Calu3 (cell line): ENCODE measurements around the gene PNMA6E. TPM values are rescaled to one million over a fixed set of nuclear protein-coding genes. Genes with fewer than 3 reads are reported as not detected.

Experiments
- BruUV-seq: library from RNA; stranded (reverse); fragments of 400-500 nt; replicated peaks from 2 replicates; lab custom pipeline; 2021; lab: Mats Ljungman, UMichigan
- CTCF ChIA-PET: fragments of 300-600 bp; sonication (Branson Sonifier 250); formaldehyde crosslinking; loops from one replicate; lab custom pipeline; 2022; ENCODE audit warnings: antibody characterized with exemption; lab: Charles Lee
- DNase-seq: peaks from one replicate; pipeline ENCODE4 v3.0.0; 2022
- H3K27ac Mint-ChIP-seq: one replicate; pipeline ENCODE4 v1.8.0; 2022; ENCODE audit warnings: mixed read lengths; ENCODE audit not compliant: unreplicated experiment
- H3K27me3 Mint-ChIP-seq: one replicate; pipeline ENCODE4 v1.8.0; 2022; ENCODE audit warnings: mixed read lengths; ENCODE audit not compliant: unreplicated experiment
- H3K36me3 Mint-ChIP-seq: one replicate; pipeline ENCODE4 v1.8.0; 2022; ENCODE audit warnings: mild to moderate bottlenecking, moderate library complexity, mixed read lengths; ENCODE audit not compliant: insufficient read depth, unreplicated experiment
- H3K4me1 Mint-ChIP-seq: one replicate; pipeline ENCODE4 v1.8.0; 2022; ENCODE audit warnings: mild to moderate bottlenecking, low read depth, mixed read lengths; ENCODE audit not compliant: unreplicated experiment
- H3K4me3 Mint-ChIP-seq: one replicate; pipeline ENCODE4 v1.8.0; 2022; ENCODE audit warnings: mild to moderate bottlenecking, low read depth, moderate library complexity, mixed read lengths; ENCODE audit not compliant: unreplicated experiment
- H3K9me3 Mint-ChIP-seq: one replicate; pipeline ENCODE4 v1.8.0; 2022; ENCODE audit warnings: low read depth, mixed read lengths; ENCODE audit not compliant: unreplicated experiment
- intact Hi-C: fragments of 100-400 bp; cut with micrococcal nuclease; formaldehyde crosslinking; loops from one replicate; pipeline ENCODE4 v1.10.0; 2022; ENCODE audit not compliant: unreplicated experiment
- total RNA-seq: library from RNA; stranded (reverse); gene quantifications from 2 replicates; pipeline ENCODE4 v1.2.3, GENCODE V29; 2022
- TF ChIP-seq, protein P1 (sequence below): fragments of 200-600 bp; IDR thresholded peaks from one replicate; pipeline ENCODE4 v1.8.0; 2022; ENCODE audit warnings: antibody characterized with exemption; ENCODE audit not compliant: unreplicated experiment

Gene PNMA6E
- total RNA-seq, 1 experiment from 2014 or later: not detected

DNA sequence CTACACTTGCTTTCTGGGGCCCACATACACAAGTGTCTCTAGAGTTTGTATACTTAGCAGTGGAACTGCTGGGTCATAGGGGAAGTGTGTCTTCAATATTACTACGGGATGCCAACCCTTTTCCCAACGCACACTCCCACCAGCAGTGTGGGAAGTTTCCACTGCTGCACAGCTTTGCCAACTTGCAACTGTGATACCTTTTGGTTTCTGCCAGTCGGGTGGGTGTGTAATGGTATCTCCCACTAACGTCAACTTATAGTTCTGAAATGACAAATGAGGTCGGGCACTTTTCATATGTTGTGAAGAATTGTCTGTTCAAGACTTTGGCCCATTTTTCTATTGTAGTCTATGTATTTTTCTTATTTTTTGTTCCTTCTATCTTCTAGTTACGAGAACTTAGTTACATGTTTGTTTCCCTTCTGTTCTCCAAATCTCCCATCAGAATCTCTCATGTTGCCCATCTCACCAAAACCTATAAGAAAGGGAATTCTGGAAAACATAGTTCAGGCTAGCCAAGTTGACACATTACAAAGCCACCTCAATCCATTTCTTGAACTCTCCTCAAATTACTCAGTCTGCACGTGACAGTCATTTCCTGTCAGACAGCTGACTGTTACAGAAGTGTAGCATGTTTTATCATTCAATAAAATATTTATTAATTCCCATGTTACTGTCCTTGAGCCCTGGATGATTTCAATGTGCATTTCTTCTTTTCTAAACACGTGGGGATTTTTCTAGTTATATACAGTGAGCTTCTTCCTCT is 30.7 kb downstream of the PNMA6E start:
- Mint-ChIP-seq H3K4me3 (no peak overlapping the region), H3K36me3 (no peaks in the 10 kb centered on the region), H3K27me3 (peaks cover 85% of the 10 kb centered on the region), H3K9me3 (no peaks in the 10 kb centered on the region), H3K27ac (no peak overlapping the region), H3K4me1 (no peaks in the 10 kb centered on the region)
- no TSS peak for BruUV-seq
- no peak for DNase-seq
- CTCF ChIA-PET: no interaction called here
- intact Hi-C loops: no loop called here
- TF ChIP-seq, protein P1, sequence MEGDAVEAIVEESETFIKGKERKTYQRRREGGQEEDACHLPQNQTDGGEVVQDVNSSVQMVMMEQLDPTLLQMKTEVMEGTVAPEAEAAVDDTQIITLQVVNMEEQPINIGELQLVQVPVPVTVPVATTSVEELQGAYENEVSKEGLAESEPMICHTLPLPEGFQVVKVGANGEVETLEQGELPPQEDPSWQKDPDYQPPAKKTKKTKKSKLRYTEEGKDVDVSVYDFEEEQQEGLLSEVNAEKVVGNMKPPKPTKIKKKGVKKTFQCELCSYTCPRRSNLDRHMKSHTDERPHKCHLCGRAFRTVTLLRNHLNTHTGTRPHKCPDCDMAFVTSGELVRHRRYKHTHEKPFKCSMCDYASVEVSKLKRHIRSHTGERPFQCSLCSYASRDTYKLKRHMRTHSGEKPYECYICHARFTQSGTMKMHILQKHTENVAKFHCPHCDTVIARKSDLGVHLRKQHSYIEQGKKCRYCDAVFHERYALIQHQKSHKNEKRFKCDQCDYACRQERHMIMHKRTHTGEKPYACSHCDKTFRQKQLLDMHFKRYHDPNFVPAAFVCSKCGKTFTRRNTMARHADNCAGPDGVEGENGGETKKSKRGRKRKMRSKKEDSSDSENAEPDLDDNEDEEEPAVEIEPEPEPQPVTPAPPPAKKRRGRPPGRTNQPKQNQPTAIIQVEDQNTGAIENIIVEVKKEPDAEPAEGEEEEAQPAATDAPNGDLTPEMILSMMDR: no peak

DNA sequence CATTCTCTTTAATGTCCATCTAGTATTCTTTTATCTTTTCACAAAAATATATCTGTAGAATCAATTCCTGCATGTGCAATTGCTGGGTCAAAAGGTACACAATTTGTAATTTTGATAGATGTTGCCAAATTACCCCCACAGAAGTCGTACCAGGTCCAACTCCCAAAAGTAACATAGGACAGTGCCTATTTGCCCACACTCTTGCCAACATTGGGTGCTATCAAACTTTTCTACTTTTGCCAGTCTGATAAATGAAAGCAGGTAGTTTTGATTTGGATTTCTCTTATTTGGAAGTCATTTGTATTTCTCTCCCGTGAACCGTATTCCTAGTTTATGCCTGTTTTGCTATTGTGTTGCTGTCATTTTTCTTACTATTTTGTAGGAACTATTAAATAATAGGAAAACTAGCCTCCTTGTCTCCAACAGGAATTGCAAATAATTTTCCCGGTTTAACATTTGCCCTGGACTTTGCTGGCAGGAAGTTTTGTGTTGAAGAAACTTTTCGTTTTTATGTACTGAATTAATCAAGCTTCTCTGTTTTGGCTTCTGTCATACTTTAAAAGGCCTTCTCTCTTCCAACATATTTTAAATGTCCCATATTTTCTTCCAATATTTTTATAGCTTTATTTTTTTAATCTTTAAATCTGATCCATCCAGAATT is 34.1 kb downstream of the PNMA6E start:
- intact Hi-C loops: no loop called here
- CTCF ChIA-PET: no interaction called here
- peaks cover 74% of the 10 kb centered on the region for H3K27me3 Mint-ChIP-seq
- no peak for DNase-seq
- no peak overlapping the region for H3K4me3 Mint-ChIP-seq
- TF ChIP-seq, protein P1: no peak
- no TSS peak for BruUV-seq
- no peaks in the 10 kb centered on the region for H3K4me1 Mint-ChIP-seq
- H3K9me3 Mint-ChIP-seq: no peaks in the 10 kb centered on the region
- no peaks in the 10 kb centered on the region for H3K36me3 Mint-ChIP-seq
- H3K27ac Mint-ChIP-seq: no peak overlapping the region

DNA sequence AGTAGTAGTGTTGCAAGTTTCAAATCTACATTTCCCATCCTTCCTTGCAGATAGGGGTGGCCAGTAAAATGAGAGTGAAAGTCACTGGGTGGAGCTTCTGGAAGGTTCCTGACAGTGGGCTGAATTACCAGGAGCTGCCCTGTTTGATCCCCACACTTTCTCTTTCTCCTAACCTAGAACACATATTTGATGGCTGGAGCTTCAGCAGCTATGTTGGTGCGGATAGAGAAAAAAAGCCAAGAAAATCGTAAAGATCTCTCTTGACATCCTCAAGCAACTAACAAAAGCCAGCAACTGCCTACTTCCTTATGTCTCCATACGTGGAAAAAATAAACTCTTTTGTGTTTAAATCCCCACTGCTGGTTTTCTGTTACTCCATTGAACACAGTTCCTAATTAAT is 35.0 kb downstream of the PNMA6E start:
- CTCF ChIA-PET: no interaction called here
- H3K27me3 Mint-ChIP-seq: peaks cover 70% of the 10 kb centered on the region
- no TSS peak for BruUV-seq

DNA sequence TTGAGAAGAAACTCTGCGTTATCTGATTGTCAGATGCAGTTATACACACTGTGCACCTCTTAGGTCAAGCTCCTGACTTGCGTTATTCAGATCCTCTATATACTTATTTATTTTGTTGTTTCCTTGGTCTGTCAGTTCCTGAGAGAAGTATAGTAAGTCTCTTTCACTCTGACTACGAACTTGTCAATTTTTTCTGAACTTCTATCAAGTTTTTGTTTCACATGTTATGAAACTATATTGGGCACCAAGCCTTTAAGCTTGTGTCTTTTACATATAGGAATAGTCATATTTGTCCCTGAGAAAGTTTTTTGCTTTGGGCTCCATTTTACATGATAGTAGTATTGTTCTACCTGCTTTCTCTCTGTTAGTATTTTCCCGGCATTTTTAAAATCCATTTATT is 35.5 kb downstream of the PNMA6E start:
- CTCF ChIA-PET: no interaction called here
- Mint-ChIP-seq H3K9me3 (no peaks in the 10 kb centered on the region), H3K4me1 (no peaks in the 10 kb centered on the region), H3K36me3 (no peaks in the 10 kb centered on the region), H3K27ac (no peak overlapping the region), H3K4me3 (no peak overlapping the region), H3K27me3 (peaks cover 65% of the 10 kb centered on the region)
- TF ChIP-seq, protein P1: no peak
- DNase-seq: no peak
- intact Hi-C loops: no loop called here
- no TSS peak for BruUV-seq

More for the DNA sequence above, 35.0 kb downstream of the PNMA6E start:
- no peaks in the 10 kb centered on the region for H3K4me1 Mint-ChIP-seq
- no peak overlapping the region for H3K27ac Mint-ChIP-seq
- H3K4me3 Mint-ChIP-seq: no peak overlapping the region
- no peaks in the 10 kb centered on the region for H3K36me3 Mint-ChIP-seq
- DNase-seq: no peak
- H3K9me3 Mint-ChIP-seq: no peaks in the 10 kb centered on the region
- TF ChIP-seq, protein P1: no peak
- intact Hi-C loops: no loop called here
